Endodermal cell (in vitro differentiated cells): ENCODE measurements around the gene PAEP. TPM values are rescaled to one million over a fixed set of nuclear protein-coding genes. Genes with fewer than 3 reads are reported as not detected.
"Not testable (repeated sequence)": the region's sequence is repeated elsewhere in the genome, so short reads cannot be mapped to it uniquely, and the experiment has no call there.

Source experiments
- DNase-seq: peaks from one replicate; pipeline ENCODE4 v3.0.0-alpha.2; 2017
- H3K27ac ChIP-seq: 2 replicates; pipeline ENCODE4 v1.5.1; 2013; ENCODE audit warnings: mild to moderate bottlenecking, low read depth, low read length, moderate library complexity
- H3K27me3 ChIP-seq: 2 replicates; pipeline ENCODE4 v1.6.1; 2013; ENCODE audit warnings: mild to moderate bottlenecking, low read length, moderate library complexity; ENCODE audit not compliant: insufficient read depth, control insufficient read depth, poor library complexity, severe bottlenecking
- H3K36me3 ChIP-seq: 2 replicates; pipeline ENCODE4 v1.7.0; 2013; ENCODE audit warnings: mild to moderate bottlenecking, low read length, moderate library complexity; ENCODE audit not compliant: control insufficient read depth, insufficient read depth
- H3K4me1 ChIP-seq: one replicate; pipeline ENCODE4 v1.7.0; 2013; ENCODE audit warnings: low read length; ENCODE audit not compliant: control insufficient read depth, insufficient read depth
- H3K4me3 ChIP-seq: 2 replicates; pipeline ENCODE4 v1.5.1; 2013; ENCODE audit warnings: mild to moderate bottlenecking, low read length, moderate library complexity
- H3K9ac ChIP-seq: 2 replicates; pipeline ENCODE4 v1.6.1; 2013; ENCODE audit warnings: mild to moderate bottlenecking, low read length, moderate library complexity; ENCODE audit not compliant: poor library complexity, severe bottlenecking; ENCODE audit errors: extremely low read depth
- H3K9me3 ChIP-seq: 2 replicates; pipeline ENCODE4 v1.6.1; 2013; ENCODE audit warnings: mild to moderate bottlenecking, low read length, moderate library complexity; ENCODE audit not compliant: control insufficient read depth
- H3K27ac Mint-ChIP-seq: 2 replicates; pipeline ENCODE4 v1.8.0; 2020; ENCODE audit warnings: mixed read lengths
- H3K27me3 Mint-ChIP-seq: 2 replicates; pipeline ENCODE4 v1.8.0; 2021; ENCODE audit warnings: mild to moderate bottlenecking, mixed read lengths; ENCODE audit not compliant: insufficient read depth
- H3K36me3 Mint-ChIP-seq: 2 replicates; pipeline ENCODE4 v1.8.0; 2020; ENCODE audit warnings: low read depth, mixed read lengths
- H3K4me1 Mint-ChIP-seq: 2 replicates; pipeline ENCODE4 v1.8.0; 2020; ENCODE audit warnings: mixed read lengths
- H3K4me3 Mint-ChIP-seq: 2 replicates; pipeline ENCODE4 v1.8.0; 2020; ENCODE audit warnings: mild to moderate bottlenecking, moderate library complexity, mixed read lengths
- H3K9me3 Mint-ChIP-seq: 2 replicates; pipeline ENCODE4 v1.8.0; 2020; ENCODE audit warnings: mild to moderate bottlenecking, mixed read lengths
- WGBS, 2 experiments: methylation state at CpG; one replicate each; pipeline versions ENCODE4 v1.1.5 to v1.1.7; 2013; ENCODE audit warnings: missing lambda C conversion rate in 2 of 2, mixed read lengths in 1 of 2; ENCODE audit not compliant: insufficient coverage in 1 of 2, insufficient read length in 1 of 2; 5-methylcytosine and 5-hydroxymethylcytosine counted together
- total RNA-seq, 2 donors: library from RNA; stranded (reverse); fragmentation: NEBNext Ultra II Directional in 1 of 2; extraction: Animal tissue kit (Norgen Biotek cat#: 25700) in 1 of 2; gene quantifications; 2 replicates in 1 of 2; 3 replicates in 1 of 2; pipeline ENCODE4 v1.2.1, GENCODE V29; 2021
- TF ChIP-seq, protein P1 (sequence below): fragments of 200-600 bp; sonication (generic); conservative IDR thresholded peaks from 2 replicates; pipeline ENCODE4 v1.5.0; 2021; ENCODE audit warnings: antibody characterized with exemption, mild to moderate bottlenecking

PAEP gene
- total RNA-seq, 2 donors from 2014 or later: not detected

DNA sequence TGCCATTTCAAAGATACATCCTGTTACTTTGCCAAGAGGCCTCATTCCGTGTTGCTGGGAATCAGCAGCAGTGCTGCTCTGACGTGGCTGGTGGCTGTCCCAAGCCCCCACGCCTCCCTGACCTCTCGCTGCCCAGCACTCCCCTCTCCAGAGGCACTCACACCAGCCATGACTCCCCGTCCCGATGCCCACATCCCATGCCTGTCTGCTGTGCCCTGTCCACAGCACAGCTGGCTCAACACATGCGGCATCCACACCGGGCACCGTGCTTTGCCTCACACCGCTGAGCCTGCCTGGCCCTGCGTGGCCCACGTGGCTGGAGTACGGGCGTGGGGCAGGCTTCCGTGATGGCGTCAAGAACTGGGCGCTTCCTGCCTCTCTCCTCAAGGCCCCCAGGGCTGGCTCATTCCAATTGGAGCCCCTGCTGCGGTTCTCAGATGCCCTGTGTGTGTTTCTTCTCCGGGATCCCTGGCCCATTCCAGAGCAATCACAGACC lies 48.2 kb upstream of the PAEP start:
- TF ChIP-seq, protein P1, sequence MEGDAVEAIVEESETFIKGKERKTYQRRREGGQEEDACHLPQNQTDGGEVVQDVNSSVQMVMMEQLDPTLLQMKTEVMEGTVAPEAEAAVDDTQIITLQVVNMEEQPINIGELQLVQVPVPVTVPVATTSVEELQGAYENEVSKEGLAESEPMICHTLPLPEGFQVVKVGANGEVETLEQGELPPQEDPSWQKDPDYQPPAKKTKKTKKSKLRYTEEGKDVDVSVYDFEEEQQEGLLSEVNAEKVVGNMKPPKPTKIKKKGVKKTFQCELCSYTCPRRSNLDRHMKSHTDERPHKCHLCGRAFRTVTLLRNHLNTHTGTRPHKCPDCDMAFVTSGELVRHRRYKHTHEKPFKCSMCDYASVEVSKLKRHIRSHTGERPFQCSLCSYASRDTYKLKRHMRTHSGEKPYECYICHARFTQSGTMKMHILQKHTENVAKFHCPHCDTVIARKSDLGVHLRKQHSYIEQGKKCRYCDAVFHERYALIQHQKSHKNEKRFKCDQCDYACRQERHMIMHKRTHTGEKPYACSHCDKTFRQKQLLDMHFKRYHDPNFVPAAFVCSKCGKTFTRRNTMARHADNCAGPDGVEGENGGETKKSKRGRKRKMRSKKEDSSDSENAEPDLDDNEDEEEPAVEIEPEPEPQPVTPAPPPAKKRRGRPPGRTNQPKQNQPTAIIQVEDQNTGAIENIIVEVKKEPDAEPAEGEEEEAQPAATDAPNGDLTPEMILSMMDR: no peak
- H3K36me3 ChIP-seq: no peaks in the 10 kb centered on the region
- H3K9ac ChIP-seq: no peak overlapping the region
- Mint-ChIP-seq H3K27me3 (no peaks in the 10 kb centered on the region), H3K9me3 (peaks cover 8% of the 10 kb centered on the region), H3K36me3 (no peaks in the 10 kb centered on the region), H3K27ac (no peak overlapping the region), H3K4me1 (no peaks in the 10 kb centered on the region), H3K4me3 (no peak overlapping the region)
- H3K27ac ChIP-seq: no peak overlapping the region
- no peaks in the 10 kb centered on the region for H3K27me3 ChIP-seq
- no peaks in the 10 kb centered on the region for H3K9me3 ChIP-seq
- H3K4me1 ChIP-seq: no peaks in the 10 kb centered on the region
- 90 to 97% methylated on average over 19 of the region's 19 CpGs for WGBS, 2 experiments
- H3K4me3 ChIP-seq: no peak overlapping the region
- peak; percentile 46 for DNase-seq

DNA sequence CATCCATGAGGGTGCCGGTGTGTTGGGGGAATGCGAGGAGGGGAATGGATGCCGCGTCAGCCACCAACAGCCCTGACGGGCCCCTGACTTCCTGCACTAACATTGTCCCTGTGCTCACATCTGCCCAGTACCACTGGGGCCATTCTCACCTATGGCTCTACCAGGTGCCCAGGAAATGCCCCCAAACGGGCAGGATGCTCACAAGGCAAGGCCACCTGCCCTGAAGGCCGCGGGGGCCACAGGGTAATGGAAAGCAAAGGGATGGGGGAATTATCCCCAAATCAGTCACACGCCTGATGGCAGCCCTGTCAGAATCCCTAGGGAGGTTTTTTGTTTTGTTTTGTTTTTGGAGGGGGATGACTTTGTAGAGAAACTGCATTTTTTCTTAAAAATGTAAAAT lies 47.6 kb upstream of the PAEP start:
- not testable (repeated sequence) for H3K4me1 Mint-ChIP-seq, H3K27me3 ChIP-seq, H3K27me3 Mint-ChIP-seq, H3K27ac ChIP-seq, H3K4me3 Mint-ChIP-seq, H3K9me3 Mint-ChIP-seq, H3K4me1 ChIP-seq, H3K27ac Mint-ChIP-seq, DNase-seq, H3K4me3 ChIP-seq, H3K36me3 ChIP-seq, H3K9ac ChIP-seq, H3K36me3 Mint-ChIP-seq, H3K9me3 ChIP-seq
- WGBS, 2 experiments: 91% methylated on average over 9 of the region's 9 CpGs; no CpG with 5 or more reads in 1 of the 2 experiments

DNA sequence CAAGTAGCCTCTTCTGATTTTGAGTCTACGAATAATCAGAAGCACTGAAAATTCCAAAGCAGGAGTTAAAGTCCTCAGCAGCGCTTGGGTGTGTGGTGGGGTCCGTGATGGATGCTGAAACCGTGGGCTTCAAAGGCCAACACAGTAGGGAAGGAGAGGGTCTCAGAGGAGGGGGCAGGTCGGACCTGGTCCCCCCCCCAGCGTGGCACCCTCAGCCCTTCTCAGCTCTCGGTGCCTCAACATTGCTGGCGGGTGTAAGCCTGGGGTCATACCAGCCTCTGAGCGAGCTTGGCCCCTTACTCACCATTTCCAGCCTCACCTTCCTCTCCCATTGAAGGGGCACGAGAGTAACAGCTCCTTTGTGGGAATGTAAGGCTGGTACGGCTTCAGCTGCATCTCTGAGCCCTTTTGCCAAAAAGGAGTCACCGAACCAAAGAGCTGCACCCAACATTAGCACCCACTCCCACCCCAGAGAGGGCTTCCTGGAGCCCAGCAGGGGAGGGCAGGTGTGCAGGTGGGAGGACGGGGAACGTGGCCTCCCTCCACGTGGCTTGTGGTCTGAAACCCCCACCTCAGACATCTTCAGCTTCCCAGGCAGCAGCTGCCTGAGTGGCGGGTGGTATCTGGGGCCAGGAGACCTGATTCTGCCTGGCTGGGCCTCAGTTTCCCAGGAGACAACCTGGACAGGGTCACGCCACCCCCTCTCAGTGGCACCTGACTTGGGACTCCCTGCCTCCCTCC lies 47.0 kb upstream of the PAEP start:
- TF ChIP-seq, protein P1: no peak
- Histone ChIP-seq H3K4me3 (no peak overlapping the region), H3K4me1 (no peaks in the 10 kb centered on the region), H3K27ac (no peak overlapping the region), H3K27me3 (no peaks in the 10 kb centered on the region), H3K9ac (no peak overlapping the region), H3K36me3 (no peaks in the 10 kb centered on the region), H3K9me3 (no peaks in the 10 kb centered on the region)
- WGBS, 2 experiments: 87 to 91% methylated on average over 3 to 16 of the region's 17 CpGs
- H3K27me3 Mint-ChIP-seq: no peaks in the 10 kb centered on the region
- H3K4me3 Mint-ChIP-seq: no peak overlapping the region
- peaks cover 3% of the 10 kb centered on the region for H3K9me3 Mint-ChIP-seq
- H3K4me1 Mint-ChIP-seq: no peaks in the 10 kb centered on the region
- peak; percentile 22 for DNase-seq
- H3K36me3 Mint-ChIP-seq: no peaks in the 10 kb centered on the region
- no peak overlapping the region for H3K27ac Mint-ChIP-seq
